ENCODE measurements around the gene SPECC1.
A peak's percentile ranks its signal among the peaks of the same experiment; 100 is the strongest.
"Not testable (repeated sequence)": the region's sequence is repeated elsewhere in the genome, so short reads cannot be mapped to it uniquely, and the experiment has no call there.

The SPECC1 gene

GRCh38 chr17:20097330-20097729 is 88.2 kb downstream of the SPECC1 start:
- Mint-ChIP-seq H3K4me1 (ENCODE audit: low read depth in 2 of 2) (peaks cover 0 to 4% of the 10 kb centered on the region in 2 donors), H3K4me3 (no peak overlapping the region), H3K9me3 (no peaks in the 10 kb centered on the region), H3K27me3 (no peaks in the 10 kb centered on the region), H3K36me3 (ENCODE audit: insufficient read depth) (peaks cover 10% of the 10 kb centered on the region), H3K27ac (no peak overlapping the region)
- DNase-seq = no peak
- ATAC-seq (replicated peaks) = no peak

GRCh38 chr17:20098314-20098713 is 89.2 kb downstream of the SPECC1 start:
- H3K4me3 Mint-ChIP-seq = no peak overlapping the region
- ATAC-seq (replicated peaks) (no peak), DNase-seq (no peak)
- no peaks in the 10 kb centered on the region for H3K27me3 Mint-ChIP-seq
- peaks cover 0 to 2% of the 10 kb centered on the region in 2 donors for H3K4me1 Mint-ChIP-seq (ENCODE audit: low read depth in 2 of 2)
- H3K36me3 Mint-ChIP-seq (ENCODE audit: insufficient read depth) = peaks cover 14% of the 10 kb centered on the region
- H3K27ac Mint-ChIP-seq = no peak overlapping the region
- no peaks in the 10 kb centered on the region for H3K9me3 Mint-ChIP-seq

GRCh38 chr17:20100806-20101205 is 91.6 kb downstream of the SPECC1 start:
- H3K27ac Mint-ChIP-seq; ATAC-seq (replicated peaks); H3K9me3 Mint-ChIP-seq; H3K4me1 Mint-ChIP-seq (ENCODE audit: low read depth in 2 of 2); H3K27me3 Mint-ChIP-seq; H3K4me3 Mint-ChIP-seq; DNase-seq: not testable (repeated sequence)
- H3K36me3 Mint-ChIP-seq (ENCODE audit: insufficient read depth) = peaks cover 14% of the 10 kb centered on the region

GRCh38 chr17:20103454-20104446 is 94.6 kb downstream of the SPECC1 start:
- no peak overlapping the region for H3K27ac Mint-ChIP-seq
- no peaks in the 10 kb centered on the region for H3K27me3 Mint-ChIP-seq
- H3K4me1 Mint-ChIP-seq (ENCODE audit: low read depth in 2 of 2) = peaks cover 3 to 6% of the 10 kb centered on the region in 2 donors
- ATAC-seq (replicated peaks) = no peak
- H3K4me3 Mint-ChIP-seq = no peak overlapping the region
- no peak for DNase-seq
- H3K9me3 Mint-ChIP-seq = no peaks in the 10 kb centered on the region
- peaks cover 12% of the 10 kb centered on the region for H3K36me3 Mint-ChIP-seq (ENCODE audit: insufficient read depth)

GRCh38 chr17:20105539-20106280 is 96.6 kb downstream of the SPECC1 start:
- Mint-ChIP-seq H3K9me3 (no peaks in the 10 kb centered on the region), H3K27me3 (no peaks in the 10 kb centered on the region), H3K4me1 (ENCODE audit: low read depth in 2 of 2) (peaks cover 3 to 6% of the 10 kb centered on the region in 2 donors), H3K27ac (peak overlapping the region in 1 of 2 donors; percentile 16), H3K4me3 (no peak overlapping the region), H3K36me3 (ENCODE audit: insufficient read depth) (peaks cover 10% of the 10 kb centered on the region)
- ATAC-seq (replicated peaks) = no peak
- no peak for DNase-seq

- H3K27me3 Mint-ChIP-seq; H3K4me3 Mint-ChIP-seq; H3K27ac Mint-ChIP-seq; ATAC-seq (replicated peaks); DNase-seq; H3K4me1 Mint-ChIP-seq (ENCODE audit: low read depth in 2 of 2); H3K9me3 Mint-ChIP-seq: not testable (repeated sequence)
- peaks cover 13% of the 10 kb centered on the region for H3K36me3 Mint-ChIP-seq (ENCODE audit: insufficient read depth)
Observed at GRCh38 chr17:20106446-20106845, 97.3 kb downstream of the SPECC1 start.

GRCh38 chr17:20109076-20109475 is 99.9 kb downstream of the SPECC1 start:
- Mint-ChIP-seq H3K9me3 (no peaks in the 10 kb centered on the region), H3K4me3 (no peak overlapping the region), H3K27ac (no peak overlapping the region), H3K27me3 (no peaks in the 10 kb centered on the region), H3K4me1 (ENCODE audit: low read depth in 2 of 2) (peaks cover 3 to 6% of the 10 kb centered on the region in 2 donors), H3K36me3 (ENCODE audit: insufficient read depth) (peaks cover 10% of the 10 kb centered on the region)
- no peak for DNase-seq
- no peak for ATAC-seq (replicated peaks)

GRCh38 chr17:20111538-20111937 is 102.4 kb downstream of the SPECC1 start:
- H3K4me1 Mint-ChIP-seq (ENCODE audit: low read depth in 2 of 2) = no peaks in the 10 kb centered on the region
- peaks cover 10% of the 10 kb centered on the region for H3K36me3 Mint-ChIP-seq (ENCODE audit: insufficient read depth)
- ATAC-seq (replicated peaks) = no peak
- DNase-seq = no peak
- no peak overlapping the region for H3K4me3 Mint-ChIP-seq
- H3K27me3 Mint-ChIP-seq = no peaks in the 10 kb centered on the region
- H3K27ac Mint-ChIP-seq = peak overlapping the region in 1 of 2 donors; percentile 12
- H3K9me3 Mint-ChIP-seq = no peaks in the 10 kb centered on the region

GRCh38 chr17:20114466-20114865 is 105.3 kb downstream of the SPECC1 start:
- peaks cover 6% of the 10 kb centered on the region for H3K36me3 Mint-ChIP-seq (ENCODE audit: insufficient read depth)
- H3K27ac Mint-ChIP-seq = no peak overlapping the region
- peaks cover 2 to 3% of the 10 kb centered on the region in 2 donors for H3K4me1 Mint-ChIP-seq (ENCODE audit: low read depth in 2 of 2)
- no peak for ATAC-seq (replicated peaks)
- DNase-seq = no peak
- no peaks in the 10 kb centered on the region for H3K9me3 Mint-ChIP-seq
- H3K4me3 Mint-ChIP-seq = no peak overlapping the region
- H3K27me3 Mint-ChIP-seq = no peaks in the 10 kb centered on the region

- no peaks in the 10 kb centered on the region for H3K36me3 Mint-ChIP-seq (ENCODE audit: insufficient read depth)
- no peak overlapping the region for H3K27ac Mint-ChIP-seq
- H3K27me3 Mint-ChIP-seq = no peaks in the 10 kb centered on the region
- H3K9me3 Mint-ChIP-seq = no peaks in the 10 kb centered on the region
- DNase-seq (peak; percentile 57 to 61 (median 60)), ATAC-seq (replicated peaks) (peak; percentile 80)
- H3K4me1 Mint-ChIP-seq (ENCODE audit: low read depth in 2 of 2) = peaks cover 3 to 4% of the 10 kb centered on the region in 2 donors
- no peak overlapping the region for H3K4me3 Mint-ChIP-seq
Observed at GRCh38 chr17:20116683-20117309, 107.6 kb downstream of the SPECC1 start.

GRCh38 chr17:20118280-20118679 is 109.1 kb downstream of the SPECC1 start:
- no peaks in the 10 kb centered on the region for H3K9me3 Mint-ChIP-seq
- peaks cover 3 to 6% of the 10 kb centered on the region in 2 donors for H3K4me1 Mint-ChIP-seq (ENCODE audit: low read depth in 2 of 2)
- no peak for DNase-seq
- H3K27me3 Mint-ChIP-seq = no peaks in the 10 kb centered on the region
- ATAC-seq (replicated peaks) = no peak
- H3K36me3 Mint-ChIP-seq (ENCODE audit: insufficient read depth) = no peaks in the 10 kb centered on the region
- no peak overlapping the region for H3K4me3 Mint-ChIP-seq
- no peak overlapping the region for H3K27ac Mint-ChIP-seq

- peaks cover 3 to 6% of the 10 kb centered on the region in 2 donors for H3K4me1 Mint-ChIP-seq (ENCODE audit: low read depth in 2 of 2)
- H3K27me3 Mint-ChIP-seq = no peaks in the 10 kb centered on the region
- no peak overlapping the region for H3K27ac Mint-ChIP-seq
- H3K9me3 Mint-ChIP-seq = no peaks in the 10 kb centered on the region
- H3K36me3 Mint-ChIP-seq (ENCODE audit: insufficient read depth) = no peaks in the 10 kb centered on the region
- H3K4me3 Mint-ChIP-seq = no peak overlapping the region
- ATAC-seq (replicated peaks) (no peak), DNase-seq (no peak)
Observed at GRCh38 chr17:20120836-20121235, 111.7 kb downstream of the SPECC1 start.

Data from effector memory CD8-positive, alpha-beta T cell (primary cell).